NCI-H1092 (cell line): ENCODE measurements around the gene HIVEP2.

Experiments
- DNase-seq: peaks from one replicate; lab custom pipeline; 2025; lab: John Stamatoyannopoulos, UW

Gene HIVEP2

DNA sequence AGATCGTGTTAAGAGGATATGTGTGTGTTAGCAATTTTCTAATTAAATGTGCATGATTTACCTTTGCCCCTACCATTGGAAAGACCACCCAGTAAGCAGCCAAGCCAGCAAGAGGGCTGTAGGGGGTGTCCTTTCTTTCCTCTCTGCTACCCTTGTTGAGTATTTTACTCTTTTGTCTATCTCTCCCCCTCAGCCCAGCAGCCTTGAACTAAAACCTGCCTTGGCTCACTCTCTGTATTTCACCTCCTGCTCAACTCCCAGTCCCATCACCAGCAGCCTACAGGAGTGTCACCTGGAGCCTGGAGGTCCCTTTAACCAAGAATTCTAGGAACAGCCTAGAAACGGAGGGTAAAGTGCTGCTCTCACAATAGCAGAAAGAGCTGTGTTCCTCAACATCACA, 81.0 kb downstream of the HIVEP2 start:
- no peak for DNase-seq

DNA sequence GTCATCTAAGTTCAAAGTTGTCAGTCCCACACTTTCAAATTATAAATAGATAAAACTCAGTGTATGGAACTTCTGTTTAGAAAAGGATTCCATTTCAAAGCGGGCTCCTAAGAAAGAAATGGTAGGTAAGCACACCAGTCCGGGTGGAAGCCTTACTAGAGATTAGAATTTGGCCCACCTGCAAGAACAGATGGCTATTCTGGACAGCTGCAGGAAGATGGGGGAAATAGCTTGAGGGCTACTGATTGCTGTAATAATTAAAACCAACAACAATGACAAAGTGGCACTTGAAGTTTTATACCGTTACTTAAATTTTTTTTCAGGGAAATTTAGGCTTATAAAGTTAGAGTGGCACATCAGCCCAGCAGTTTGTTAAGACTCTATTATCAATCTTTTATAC, 83.3 kb downstream of the HIVEP2 start:
- DNase-seq, result no peak

DNA sequence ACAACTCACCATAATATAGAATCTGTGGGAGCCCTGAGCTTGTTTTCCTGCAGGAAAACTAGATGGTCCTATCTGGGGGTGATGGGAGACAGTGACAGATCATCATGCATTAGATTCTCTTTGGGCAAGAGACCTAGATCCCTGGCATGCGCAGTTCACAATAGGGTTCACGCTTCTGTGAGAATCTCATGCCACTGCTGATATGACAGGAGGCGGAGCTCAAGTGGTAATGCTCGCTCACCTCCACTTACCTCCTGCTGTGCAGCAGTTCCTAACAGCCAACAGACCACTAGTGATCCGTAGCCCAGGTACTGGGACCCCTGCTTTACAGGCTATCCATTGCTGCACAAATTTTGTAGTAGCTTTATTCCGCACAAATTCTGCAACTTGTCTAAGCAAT, 84.5 kb downstream of the HIVEP2 start:
- DNase-seq, result no peak

DNA sequence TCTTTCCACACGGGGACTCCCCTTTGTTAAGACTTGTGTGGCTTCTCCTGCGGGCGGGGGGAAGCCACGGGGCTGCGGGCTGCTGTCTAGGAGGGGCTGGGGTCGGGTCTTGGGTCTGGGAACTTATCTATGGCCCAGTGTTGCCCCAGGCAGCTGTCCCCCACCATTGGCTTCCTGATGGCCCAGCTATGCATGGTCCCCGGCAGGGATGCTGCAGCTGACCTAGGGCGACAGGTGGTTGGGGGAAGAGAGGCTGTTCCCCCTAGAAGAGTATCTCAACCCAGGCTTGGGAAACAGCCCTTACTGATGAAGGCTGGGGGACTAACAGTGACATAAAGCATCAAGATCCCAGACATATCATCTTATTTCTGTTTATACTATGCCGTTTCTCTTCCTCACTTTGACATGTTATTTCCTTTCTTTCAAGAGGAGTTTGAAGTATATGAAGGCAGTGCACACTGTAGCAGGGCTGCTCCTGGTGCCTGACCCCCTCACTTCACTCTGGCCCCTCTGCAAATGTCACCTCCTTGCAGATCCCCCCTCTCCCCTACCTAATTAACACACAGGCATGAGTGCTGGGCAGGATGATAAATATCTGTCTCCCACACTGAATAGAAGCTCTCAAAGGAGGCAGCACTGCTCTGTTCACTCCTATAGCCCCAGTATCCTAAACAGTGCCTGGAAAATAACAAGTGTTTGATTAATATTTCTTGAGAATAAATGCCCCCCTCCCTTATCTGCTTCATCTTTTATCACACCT, 87.0 kb downstream of the HIVEP2 start:
- DNase-seq, result no peak

DNA sequence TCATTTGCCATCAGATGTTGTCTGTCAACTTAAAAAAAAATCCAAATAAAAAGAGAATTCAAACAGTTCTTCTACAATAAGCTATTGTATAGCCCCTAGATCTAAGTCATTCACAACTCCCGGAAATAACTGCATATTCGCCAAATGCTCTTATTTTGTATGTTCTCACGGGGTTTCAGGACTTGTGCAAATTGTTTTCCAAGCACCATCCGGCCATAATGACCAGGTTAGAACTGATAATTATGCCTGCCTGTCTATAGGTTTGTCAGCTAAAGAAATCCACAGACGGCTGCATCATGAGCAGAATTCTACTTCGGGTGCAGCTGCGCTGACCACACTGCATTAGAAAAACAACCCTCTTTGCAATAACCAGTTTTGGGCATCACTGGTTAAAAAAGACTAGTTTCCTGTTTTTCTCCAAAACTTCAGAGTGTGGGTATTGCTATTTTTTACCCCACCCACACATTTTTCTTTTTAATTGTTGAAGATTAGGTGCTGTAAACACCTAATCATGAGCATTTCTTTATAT, 87.7 kb downstream of the HIVEP2 start:
- no peak for DNase-seq

DNA sequence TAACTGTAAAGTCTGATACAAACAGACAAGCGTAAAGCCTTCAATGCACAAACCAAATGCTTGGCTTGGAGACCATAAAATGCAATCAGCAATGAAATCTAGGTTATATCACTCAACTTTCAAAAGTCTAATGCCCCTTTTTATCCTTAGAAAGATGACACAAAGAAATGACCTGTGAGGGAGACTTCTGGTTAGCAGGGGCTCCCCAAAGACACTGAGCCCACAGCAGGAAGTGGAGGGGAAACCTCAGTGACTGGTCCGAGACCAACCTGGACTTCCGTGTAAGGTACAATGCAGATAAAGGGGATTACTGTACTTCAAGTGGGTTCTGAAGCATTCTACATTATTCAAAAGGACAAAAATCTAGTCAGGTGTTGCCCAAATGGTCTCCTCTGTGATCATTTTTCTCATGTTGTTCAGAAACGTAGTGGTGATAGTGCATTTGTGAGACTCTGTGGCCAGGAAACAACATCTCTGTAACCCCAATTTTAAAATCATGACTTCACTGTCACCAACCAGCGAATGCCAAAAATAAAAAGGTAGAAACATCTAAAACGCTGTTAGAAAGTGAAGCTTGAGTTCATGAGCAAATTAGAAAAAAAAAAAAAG, 88.2 kb downstream of the HIVEP2 start:
- no peak for DNase-seq

DNA sequence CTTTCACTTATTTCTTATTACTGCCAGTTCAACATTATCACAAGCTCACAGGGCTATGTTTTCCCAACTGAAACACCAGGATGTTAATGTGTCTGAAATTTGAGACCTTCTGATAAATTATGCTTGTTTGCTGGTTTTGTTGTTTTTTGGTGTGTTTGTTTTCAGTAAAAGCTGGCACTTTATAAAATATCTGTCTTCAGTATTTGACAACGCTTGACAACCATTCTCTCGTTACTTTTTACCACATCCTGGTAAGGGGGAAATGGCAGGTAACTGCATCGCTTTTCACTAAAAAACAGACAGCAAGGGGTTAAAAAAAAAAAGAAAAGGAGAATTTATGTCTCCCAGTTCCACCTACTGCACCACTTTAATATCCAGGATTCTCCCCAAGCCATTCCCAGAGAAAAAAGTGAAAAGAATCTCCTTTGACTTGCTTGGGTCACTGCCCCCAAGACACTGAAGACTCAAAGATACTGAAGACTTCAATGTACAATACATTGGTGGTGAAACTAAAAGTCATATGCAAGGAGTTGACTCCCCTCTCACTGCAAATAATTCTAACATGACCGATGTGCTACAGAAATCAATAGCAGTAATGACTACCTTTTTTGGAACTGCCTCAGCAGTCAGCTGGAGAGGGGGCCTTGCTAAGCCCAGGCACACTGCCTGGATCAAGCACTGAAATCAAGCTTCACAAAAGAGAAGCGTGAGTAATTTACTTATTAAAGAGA, 88.9 kb downstream of the HIVEP2 start:
- DNase-seq, result no peak

DNA sequence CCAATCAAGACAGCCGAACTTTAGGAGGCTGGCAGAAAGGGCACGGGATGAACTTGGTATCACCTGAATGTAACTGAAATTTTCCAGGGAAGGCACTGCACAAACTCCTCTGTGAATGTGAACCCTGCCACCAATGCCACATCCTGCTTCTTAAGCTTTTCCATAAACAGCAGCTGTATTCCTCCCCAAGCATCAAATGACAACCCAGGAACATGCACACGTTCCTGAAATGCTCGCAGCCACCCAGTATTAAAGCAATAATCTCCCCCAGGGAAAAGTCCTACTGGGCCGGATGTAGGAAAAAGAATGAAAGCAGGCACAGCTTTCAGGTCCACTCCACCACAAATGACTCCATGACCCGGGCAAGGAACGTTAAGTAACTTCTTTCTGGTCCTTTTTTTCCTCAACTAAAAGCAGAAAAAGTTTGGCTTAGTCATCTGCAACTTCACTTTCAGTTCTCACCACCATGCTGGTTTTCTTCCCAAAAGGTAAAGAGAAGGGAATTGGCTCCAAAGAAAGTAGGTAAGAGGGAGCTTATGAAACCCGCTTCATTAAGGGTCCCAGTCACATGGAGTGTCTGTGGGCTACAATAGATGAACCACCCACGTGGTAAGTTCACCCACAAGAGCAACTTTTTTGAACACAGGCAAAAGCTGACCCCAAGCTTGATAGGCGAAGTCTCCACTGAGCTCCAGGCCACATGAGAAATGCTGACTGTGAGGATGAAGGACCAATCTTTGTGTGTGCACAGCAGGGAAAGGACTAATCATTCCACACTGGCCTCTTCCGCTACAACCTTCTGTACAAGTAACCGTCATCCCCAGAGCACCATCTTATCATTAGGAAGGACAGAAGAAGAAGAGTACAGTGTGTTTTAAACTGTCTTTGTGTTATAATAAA, 90.1 kb downstream of the HIVEP2 start:
- no peak for DNase-seq

DNA sequence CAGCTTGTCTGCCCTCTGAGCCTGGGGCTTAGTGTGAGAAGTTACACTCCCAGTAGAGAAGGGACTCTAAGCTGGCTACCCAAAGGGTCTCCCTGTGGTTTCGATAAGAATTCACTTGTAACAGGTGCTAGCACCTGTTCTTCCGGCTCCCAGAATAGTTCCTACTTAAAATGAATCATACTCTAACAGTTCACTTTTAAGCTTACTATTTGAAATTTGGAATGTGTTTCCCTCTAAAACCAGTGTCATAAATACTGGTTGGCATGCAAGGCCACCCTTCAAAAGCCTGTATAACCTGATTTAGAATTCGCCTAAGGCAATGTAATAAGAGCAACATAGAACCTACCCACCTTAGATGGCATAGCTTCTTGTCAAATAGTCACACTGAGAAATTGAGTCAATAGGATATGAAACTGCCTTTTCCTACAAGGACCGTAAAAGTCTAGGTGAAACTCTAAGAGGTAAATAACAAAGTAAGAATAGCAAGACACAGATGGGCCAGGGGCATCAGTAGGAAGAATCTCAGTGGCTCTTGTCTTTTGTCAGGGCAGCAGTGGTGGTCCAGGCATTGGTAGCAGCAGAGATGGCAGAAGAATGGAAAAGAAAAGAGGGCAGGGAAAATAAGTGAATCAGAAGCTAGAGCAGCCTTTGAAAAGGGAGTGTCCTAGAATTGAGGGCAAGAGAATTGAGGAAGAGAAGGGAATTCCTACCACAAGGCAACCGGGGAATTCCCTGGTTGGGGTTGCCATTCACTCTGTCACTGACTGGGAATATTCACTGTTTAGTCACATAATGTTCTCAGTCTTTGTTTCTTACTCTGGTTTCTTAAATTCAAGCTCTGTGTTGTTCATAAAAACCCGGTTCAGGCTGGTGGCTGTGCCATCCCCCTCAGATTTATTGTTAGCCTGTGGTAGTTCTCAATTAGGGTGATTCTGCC, 91.5 kb downstream of the HIVEP2 start:
- DNase-seq, result no peak

DNA sequence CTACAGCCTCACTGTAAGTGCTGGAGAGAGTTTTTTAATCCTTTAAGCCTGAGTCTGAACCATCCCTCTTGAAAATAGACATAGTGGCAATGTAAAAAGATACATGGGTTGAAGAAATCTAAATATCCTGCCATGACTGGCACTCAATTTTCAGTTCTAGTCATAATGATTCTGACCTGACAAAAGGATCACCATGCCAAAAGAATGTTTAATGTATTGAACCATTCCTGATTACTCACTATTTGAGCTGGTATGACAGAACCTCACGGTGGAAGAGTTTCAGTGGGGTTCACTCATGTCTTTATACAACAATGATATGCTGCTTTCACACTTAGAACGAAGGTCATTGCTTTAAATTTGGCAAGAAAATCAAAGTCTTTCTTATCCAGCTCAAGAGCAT, 93.4 kb downstream of the HIVEP2 start:
- no peak for DNase-seq

DNA sequence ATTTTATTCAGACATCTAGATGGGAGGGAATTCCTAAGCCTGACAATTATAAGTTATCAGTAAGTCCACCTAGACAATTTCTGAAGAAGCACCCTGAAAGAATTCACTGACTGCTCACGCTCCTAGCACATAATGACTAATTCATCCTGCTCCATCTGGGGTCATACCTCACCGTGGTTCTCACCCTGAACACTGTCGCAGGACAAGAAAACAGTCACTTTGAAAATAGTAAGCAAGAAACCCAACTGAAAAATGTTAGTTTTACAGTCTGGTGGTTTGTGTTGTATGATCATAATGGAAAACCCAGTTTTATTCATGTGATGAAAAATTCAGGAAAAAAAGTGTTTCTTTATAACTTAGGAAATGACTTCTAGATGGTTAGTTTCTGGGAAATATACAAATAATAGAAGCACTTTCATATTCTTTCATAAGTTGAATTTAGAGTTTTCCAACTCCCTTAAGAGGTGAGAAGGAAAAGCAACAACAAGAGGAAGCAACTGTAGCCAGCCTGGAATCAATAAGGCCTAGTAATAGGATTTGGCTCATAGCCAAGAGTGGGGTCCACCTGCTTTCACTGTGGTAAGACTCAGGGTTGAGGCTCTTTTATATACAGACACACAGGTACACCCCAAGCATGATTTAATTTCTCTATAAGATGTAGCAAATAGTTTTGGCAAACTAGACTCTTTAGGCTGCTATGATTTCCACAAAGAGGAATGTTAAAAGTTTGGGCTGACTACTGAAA, 94.1 kb downstream of the HIVEP2 start:
- DNase-seq, result no peak

DNA sequence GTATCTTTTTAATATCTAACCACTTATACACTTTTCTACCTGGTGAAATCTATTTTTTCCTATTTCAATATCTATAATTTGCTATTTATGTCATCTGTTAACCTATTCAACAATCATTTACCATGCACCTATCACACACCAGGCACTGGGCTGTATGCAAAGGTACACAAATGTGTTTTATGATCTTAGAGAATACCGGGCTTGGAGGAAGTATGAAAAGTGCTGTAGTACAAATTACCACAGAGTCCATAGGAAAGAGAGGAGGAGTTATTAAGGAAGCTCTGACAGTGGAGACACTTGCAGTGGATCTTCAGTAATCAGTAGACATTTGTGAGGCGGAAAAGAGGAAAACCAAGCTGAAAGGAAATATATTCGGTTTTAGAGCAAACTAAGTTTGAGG, 96.0 kb downstream of the HIVEP2 start:
- no peak for DNase-seq

DNA sequence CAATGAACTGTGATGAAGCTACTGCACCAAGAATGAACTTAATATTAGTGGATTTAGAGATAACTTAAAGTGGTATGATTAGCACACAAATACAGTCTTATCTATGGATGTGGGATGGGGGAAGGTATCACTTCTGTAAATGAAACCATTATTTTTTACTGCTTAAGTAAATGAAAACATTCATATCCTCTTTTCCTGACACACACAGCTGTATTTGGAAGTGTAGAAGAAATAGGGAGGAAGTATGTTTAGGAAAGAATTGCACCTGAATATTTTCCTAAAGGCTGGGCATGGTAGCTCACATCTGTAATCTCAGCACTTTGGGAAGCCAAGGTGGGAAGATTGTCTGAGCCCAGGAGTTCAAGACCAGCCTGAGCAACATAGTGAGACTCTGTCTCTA, 96.8 kb downstream of the HIVEP2 start:
- DNase-seq, result no peak

DNA sequence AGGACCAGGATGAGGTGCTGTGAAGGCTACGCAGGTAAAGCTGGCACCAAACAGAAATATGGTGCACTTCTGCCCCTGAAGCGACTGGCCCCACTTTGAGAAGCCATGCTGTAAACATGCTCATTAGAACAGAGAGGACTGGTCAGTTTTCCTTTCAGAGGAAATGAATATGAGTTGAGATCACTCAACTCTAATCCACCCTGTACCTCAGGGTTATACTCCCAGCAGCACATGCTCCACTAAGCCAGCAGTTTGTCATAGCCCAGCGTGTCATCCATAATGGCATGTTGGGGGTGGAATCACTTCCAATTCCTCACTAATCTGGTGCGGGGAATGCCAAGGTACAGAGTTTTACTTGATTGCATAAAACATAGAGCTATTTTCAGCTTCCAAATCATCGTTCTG, 98.1 kb downstream of the HIVEP2 start:
- no peak for DNase-seq

DNA sequence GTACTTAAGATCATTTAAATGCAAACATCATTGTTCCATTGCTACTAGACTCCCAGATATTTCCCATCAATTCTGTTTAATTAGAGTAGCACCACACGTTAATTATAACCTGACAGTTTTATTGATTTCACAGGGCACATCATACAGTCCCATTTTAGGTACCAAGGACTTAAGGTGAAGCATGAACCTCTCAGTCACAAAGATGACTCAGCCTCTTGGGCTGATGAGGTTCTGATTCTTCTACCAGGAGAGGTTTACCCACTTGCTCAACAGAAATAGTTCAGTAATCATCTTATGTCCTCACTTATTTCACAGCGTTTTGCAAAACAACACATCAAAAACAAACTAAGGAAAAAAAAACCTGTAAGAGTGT, 98.5 kb downstream of the HIVEP2 start:
- DNase-seq, result no peak

DNA sequence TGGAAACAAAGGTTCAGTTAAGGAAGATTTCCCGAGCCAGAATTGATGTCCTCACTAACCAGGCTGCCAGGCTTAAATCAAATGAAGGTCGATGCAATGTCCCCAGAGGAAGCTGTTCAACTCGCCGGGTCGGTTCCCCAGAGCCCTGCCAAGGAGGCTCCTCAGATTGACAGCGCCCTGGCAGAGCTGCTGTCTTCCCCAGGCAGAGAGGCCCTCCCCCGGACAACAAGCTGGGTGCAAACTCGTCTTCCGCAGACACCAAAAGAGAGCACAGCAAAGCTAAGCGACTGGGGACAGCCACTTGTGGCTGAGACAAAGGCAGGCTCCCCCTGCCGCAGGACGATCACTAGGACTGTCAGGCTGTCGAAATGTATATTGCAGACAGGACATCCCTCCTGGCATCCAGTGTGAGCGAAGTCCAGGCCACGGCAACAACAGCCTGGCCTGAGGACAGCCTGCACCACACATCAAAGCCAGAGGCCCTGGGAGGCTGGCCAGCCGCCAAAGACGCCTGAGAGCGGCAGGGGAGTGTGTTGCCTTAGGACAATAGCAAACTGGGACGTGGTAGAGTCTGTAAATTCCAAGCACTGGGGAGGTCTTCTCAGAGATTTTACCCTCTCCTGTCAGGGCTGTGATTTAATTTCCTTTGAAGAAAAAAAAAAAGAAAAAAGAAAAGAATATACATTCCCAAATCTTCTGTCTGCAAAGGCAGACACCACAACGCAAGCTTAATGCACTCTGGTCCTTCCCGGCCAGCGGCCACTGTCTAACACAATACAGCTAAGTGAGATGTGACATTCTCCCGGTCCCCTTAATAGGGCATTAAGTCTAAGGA, 99.1 kb downstream of the HIVEP2 start:
- no peak for DNase-seq

DNA sequence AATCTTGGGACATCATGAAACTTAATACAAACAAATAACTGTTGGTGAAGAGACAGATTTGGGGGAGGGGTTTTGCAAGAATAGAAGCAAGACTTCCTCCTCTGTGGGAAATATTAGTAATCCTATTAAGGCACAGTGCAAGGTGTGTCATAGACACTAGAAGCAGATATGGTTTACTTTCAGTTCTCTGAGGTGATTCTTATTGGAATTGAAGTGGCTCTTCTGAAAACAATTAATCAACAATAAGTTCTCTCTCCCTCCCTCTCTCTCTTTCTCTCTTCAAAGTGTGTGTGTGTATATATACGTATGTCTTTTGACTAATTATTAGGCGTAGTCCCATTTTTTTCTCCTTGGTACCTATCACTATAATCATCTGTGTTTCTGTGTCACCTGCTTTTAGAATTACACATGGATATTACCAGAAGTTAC, 99.8 kb downstream of the HIVEP2 start:
- no peak for DNase-seq

DNA sequence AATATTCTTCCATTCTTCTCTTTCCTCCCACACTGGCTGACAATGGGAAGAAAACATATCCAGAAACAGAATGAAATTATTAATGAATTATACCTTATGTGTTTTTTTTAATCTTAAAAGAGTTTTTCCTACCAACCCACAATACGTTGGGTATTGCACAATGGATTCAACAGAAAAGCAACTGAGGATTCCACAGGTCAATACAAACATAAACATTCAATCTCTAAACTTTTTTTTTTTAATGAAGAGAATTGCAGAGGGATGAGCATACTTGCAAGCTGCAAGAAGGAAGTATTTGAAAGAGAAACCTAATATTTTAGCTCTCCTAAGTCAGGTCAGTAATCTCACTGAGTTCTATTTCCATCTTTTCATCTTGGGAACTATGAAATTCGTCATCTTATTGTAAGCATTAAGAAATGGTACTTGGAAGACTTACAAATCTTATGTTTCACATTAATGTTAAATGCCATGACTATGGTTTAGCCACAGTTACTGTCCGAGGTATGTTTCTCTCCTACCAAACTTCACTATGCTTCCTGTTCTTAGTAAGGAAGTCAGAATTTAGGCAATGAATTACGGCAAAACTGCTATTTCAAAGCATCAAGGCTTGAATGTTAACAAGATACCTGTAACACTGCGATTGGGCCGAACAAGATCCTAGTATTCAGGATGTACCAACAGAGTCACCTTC, 100.8 kb downstream of the HIVEP2 start:
- DNase-seq, result no peak

DNA sequence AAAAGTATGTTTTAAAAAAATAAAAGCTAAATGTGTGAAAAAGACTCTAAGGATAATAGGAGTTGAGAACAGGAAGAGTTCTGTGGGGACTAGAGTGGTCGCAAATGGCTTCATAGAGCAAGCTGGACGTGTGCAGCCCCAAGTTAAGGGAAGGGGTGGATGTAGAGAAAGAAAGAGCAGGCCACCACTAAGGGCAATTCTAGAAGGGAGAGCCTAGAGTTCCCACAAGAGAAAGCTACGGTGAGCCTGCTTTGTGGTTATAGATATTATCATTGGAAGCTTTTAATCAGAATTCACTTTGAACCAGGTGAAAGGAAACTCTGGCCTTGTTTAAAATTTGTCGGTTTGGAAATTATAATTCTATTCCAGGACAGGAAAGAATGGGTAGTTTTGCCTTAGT, 101.6 kb downstream of the HIVEP2 start:
- DNase-seq, result no peak
